GM18907 (cell line): Measurements from ENCODE around the gene TMEM191B.
"Not testable (repeated sequence)": the region's sequence is repeated elsewhere in the genome, so short reads cannot be mapped to it uniquely, and the experiment has no call there.

Experiments used
- ATAC-seq: cut with Tn5 transposase; IDR thresholded peaks from one replicate; pipeline ENCODE4 v1.9.1; 2021; ENCODE audit warnings: mild to moderate bottlenecking, moderate library complexity; ENCODE audit not compliant: unreplicated experiment

The TMEM191B gene

GRCh38 chr22:18527752-18528596 is at the start of gene TMEM191B:
Gene TMEM191B, plus strand, starts transcription at chr22:18527802. Its CDS starts 179 bp downstream, at chr22:18527981.
- peak; percentile 33 for ATAC-seq

DNA sequence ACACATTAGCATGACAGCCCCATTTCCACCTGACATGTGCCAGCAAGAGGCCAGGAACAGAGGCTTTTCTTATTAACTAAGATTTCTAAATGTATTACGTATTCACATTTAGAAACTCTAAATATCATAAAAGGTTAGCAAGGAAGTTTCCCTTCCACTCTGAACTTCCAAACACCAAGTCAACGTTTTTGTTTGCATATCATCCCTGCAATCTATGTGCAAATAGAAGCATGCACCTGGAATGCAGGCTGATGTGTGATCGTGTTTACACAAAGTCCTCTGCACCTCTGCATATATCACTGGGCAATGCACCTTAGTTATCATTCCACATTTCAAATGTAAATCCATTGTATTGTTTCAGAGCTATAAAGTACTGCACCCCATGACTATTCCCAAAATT is 31.4 kb upstream of the TMEM191B start:
- not testable (repeated sequence) for ATAC-seq

DNA sequence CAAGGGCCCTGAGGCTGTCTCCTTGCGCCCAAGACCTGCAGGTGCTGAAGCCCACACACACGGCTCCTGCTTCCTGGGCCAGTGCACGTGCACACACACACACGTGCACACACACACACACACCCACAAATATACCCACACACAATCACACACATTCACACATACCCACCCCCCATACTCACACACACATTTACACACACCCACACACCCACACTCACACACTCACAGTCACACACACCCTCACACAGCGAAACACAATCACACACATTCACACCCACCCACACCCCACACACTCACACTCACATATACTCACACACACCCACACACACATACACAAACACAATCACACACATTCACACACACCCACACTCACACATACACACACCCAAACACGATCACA is 16.3 kb upstream of the TMEM191B start:
- not testable (repeated sequence) for ATAC-seq

GRCh38 chr22:18512378-18512777 is 15.2 kb upstream of the TMEM191B start:
- not testable (repeated sequence) for ATAC-seq

DNA sequence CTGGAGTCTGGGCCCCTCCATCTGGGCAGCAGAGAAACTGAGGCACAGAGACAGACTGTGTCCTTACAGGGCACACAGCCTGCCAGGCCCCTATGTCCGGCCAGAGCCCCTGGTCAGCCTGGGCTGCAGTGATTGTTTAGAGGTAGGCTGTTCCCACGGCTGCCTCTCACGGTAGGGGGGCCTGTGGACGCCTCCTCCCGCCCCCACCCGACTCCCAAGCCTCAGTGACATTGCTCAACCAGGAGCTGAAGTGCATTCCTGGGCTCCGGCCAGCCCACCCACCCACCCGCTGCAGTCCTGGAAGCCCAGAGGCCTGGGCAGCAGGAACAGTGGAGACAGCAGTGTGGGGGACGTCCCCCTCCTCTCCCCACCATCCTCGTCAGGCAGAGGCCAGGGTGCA is 14.1 kb upstream of the TMEM191B start:
- not testable (repeated sequence) for ATAC-seq

GRCh38 chr22:18518061-18518460 is 9.5 kb upstream of the TMEM191B start, which contains the start of gene GGTLC3:
Gene GGTLC3, minus strand, starts transcription at chr22:18518161. Its CDS starts 264 bp downstream, at chr22:18517897.
- not testable (repeated sequence) for ATAC-seq

- not testable (repeated sequence) for ATAC-seq
Observed at GRCh38 chr22:18522762-18523161, 4.8 kb upstream of the TMEM191B start.

DNA sequence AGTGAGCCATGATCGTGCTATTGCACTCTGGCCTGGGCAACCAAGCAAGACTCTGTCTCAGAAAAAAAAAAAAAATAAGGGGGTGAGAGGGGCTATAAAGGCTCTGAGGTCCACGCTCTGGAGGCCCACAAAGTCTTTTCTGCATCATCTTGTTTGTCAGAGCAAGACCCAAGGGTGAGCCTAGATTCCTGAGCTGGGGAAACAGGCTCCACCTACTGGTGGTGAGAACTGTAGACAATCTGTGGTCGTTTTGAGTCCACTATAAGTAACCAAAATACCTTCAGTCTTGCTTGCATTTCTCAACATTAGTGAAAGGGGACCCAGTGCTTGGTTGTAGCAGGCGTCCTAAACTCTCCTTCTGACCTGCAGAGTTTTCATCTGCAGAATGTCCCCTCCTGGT is 4.3 kb upstream of the TMEM191B start:
- ATAC-seq = not testable (repeated sequence)

DNA sequence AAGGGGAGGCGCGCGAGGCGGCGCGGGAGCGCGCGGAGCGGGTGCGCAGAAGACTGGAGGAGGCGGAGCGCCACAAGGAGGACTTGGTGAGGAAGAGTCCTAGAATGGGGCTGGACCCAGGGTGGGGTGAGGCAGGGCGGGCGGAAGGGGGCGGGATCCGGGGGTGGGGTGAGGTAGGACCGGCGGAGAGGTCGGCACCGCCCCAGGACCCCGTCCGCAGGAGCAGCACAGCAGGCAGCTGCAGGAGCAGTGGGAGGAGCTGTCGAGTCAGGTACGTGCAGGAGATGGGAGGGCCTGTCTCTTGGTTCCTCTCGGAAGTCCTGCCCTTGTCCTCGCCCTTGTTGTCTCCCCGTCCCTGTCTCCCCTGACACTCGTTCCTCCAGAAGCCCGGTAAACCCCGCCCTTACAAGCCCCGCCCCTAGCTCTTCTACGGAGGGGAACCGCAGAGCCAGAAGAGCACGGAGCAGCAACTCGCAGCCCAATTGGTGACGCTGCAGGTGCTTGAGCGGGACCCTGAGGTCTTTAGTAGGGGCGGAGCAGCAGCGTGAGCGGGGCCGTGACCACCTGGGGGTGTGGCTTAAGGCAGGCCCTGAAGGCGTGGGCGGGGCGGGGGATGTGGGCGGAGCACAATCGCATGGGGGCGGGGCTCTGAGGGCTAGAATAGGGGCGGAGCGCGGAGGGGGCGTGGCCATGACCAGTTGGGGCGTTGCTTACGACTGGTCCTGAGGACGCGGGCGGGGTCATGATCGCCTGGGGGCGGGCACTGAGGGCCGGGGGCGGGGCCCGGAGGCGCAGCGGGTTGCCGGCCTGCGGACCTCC is 1.2 kb downstream of the TMEM191B start:
- ATAC-seq = peak; percentile 77

GRCh38 chr22:18529416-18530145 is 2.0 kb downstream of the TMEM191B start:
- peak; percentile 20 for ATAC-seq

DNA sequence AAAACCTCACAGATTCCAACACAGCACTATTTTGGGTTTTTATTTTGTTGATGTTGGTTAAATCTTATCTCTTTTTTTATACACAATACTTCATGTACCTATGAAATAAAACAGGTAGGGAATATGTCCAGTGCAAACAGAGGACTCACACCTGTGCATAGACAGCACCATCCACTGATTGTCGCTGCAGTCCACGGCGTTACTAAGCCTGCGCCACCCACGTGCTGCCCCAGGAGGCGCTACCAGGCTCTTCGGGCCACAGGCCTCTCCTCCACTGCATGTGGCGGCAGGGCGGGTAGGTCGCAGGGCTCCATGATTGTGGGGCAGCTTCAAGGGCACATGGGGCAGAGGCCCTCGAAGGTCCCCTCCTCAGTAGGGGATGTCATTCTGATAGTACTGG is 6.0 kb downstream of the TMEM191B start:
- not testable (repeated sequence) for ATAC-seq

- not testable (repeated sequence) for ATAC-seq
Observed at GRCh38 chr22:18534315-18534714, 6.7 kb downstream of the TMEM191B start.

GRCh38 chr22:18539994-18540393 is 12.4 kb downstream of the TMEM191B start:
- not testable (repeated sequence) for ATAC-seq

GRCh38 chr22:18543400-18543799 is 15.8 kb downstream of the TMEM191B start:
- not testable (repeated sequence) for ATAC-seq

DNA sequence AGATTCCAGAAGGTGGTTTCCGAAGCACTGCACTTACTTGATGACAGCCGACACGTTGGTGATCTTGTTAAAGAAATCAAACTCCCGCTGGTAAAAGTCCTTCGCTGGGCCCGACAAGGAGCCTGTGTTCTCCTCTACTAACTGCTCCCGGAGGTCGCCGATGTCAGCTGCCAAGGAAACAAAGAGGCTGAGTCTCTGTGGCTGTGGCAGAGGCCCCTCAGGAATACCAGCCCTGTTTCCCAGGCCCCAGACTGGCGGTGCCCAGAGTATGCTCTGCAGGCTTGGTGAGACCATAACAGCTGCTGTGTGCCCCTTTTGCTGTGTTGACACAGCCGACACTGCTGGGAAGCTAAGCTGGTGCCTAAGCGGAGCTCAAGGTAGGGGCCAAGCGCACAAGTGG is 17.0 kb downstream of the TMEM191B start:
- not testable (repeated sequence) for ATAC-seq

GRCh38 chr22:18549458-18550179 is 22.0 kb downstream of the TMEM191B start:
- ATAC-seq = not testable (repeated sequence)

- not testable (repeated sequence) for ATAC-seq
Observed at GRCh38 chr22:18551046-18551445, 23.4 kb downstream of the TMEM191B start.

GRCh38 chr22:18552839-18553597 is 25.4 kb downstream of the TMEM191B start:
- not testable (repeated sequence) for ATAC-seq
